IMR-90 (cell line): Measurements from ENCODE around the gene STOML1.

Experiments
- BHLHE40 ChIP-seq: fragments of 150-350 bp; IDR thresholded peaks from 2 replicates; pipeline ENCODE4 v1.6.1; 2016; ENCODE audit warnings: mild to moderate bottlenecking, low read depth, low read length
- CTCF ChIP-seq: conservative IDR thresholded peaks from 2 replicates; pipeline ENCODE4 v1.5.1; 2012; ENCODE audit warnings: mild to moderate bottlenecking, low read depth, low read length, improper control_type of control experiment
- FOS ChIP-seq: fragments of 150-350 bp; IDR thresholded peaks from 2 replicates; pipeline ENCODE4 v1.6.1; 2016; ENCODE audit warnings: low read depth, low read length
- MAFK ChIP-seq: IDR thresholded peaks from 2 replicates; pipeline ENCODE4 v1.6.1; 2012; ENCODE audit warnings: low read depth, low read length, improper control_type of control experiment
- MAZ ChIP-seq: IDR thresholded peaks from 2 replicates; pipeline ENCODE4 v1.6.1; 2012; ENCODE audit warnings: low read depth, mild to moderate bottlenecking, low read length, improper control_type of control experiment, moderate library complexity, borderline replicate concordance
- MXI1 ChIP-seq: IDR thresholded peaks from 2 replicates; pipeline ENCODE4 v1.6.1; 2012; ENCODE audit warnings: low read depth, mild to moderate bottlenecking, low read length, moderate library complexity, borderline replicate concordance
- POLR2A ChIP-seq: IDR thresholded peaks from 2 replicates; pipeline ENCODE4 v1.6.1; 2012; ENCODE audit warnings: mild to moderate bottlenecking, low read depth, low read length
- RFX5 ChIP-seq: IDR thresholded peaks from 2 replicates; pipeline ENCODE4 v1.8.0; 2012; ENCODE audit warnings: low read depth, mild to moderate bottlenecking, low read length, moderate library complexity
- USF2 ChIP-seq: fragments of 150-350 bp; IDR thresholded peaks from 2 replicates; pipeline ENCODE4 v1.6.1; 2017; ENCODE audit warnings: mild to moderate bottlenecking, antibody characterized with exemption, low read length, low read depth
- TF ChIP-seq, protein P1 (sequence below): fragments of 150-350 bp; IDR thresholded peaks from 2 replicates; pipeline ENCODE4 v1.6.1; 2016; ENCODE audit warnings: low read depth, mild to moderate bottlenecking, low read length, moderate library complexity, borderline replicate concordance

- TF ChIP-seq POLR2A: no peak
- no peak for TF ChIP-seq CTCF
- TF ChIP-seq, protein P1, sequence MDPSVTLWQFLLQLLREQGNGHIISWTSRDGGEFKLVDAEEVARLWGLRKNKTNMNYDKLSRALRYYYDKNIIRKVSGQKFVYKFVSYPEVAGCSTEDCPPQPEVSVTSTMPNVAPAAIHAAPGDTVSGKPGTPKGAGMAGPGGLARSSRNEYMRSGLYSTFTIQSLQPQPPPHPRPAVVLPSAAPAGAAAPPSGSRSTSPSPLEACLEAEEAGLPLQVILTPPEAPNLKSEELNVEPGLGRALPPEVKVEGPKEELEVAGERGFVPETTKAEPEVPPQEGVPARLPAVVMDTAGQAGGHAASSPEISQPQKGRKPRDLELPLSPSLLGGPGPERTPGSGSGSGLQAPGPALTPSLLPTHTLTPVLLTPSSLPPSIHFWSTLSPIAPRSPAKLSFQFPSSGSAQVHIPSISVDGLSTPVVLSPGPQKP: no peak
- no peak for TF ChIP-seq USF2
- TF ChIP-seq RFX5: no peak
- TF ChIP-seq MAZ: no peak
- no peak for TF ChIP-seq FOS
- TF ChIP-seq MXI1: no peak
- TF ChIP-seq MAFK: no peak
- no peak for TF ChIP-seq BHLHE40
Measured at GRCh38 chr15:74011610-74012009, 19.5 kb upstream of the STOML1 start.
